Femur (tissue), 1 donor: Measurements from ENCODE around the gene HCRTR1.

Source experiments
- DNase-seq: peaks from one replicate; pipeline ENCODE4 v3.0.0-alpha.2; 2017

Gene HCRTR1

GRCh38 chr1:31668303-31668883, 50.9 kb downstream of the HCRTR1 start:
- DNase-seq, result no peak

- no peak for DNase-seq
These were observed 51.9 kb downstream of the HCRTR1 start for GRCh38 chr1:31669433-31669785.

- DNase-seq, result peak; percentile 88
These were observed 52.5 kb downstream of the HCRTR1 start for GRCh38 chr1:31669786-31670592.

GRCh38 chr1:31670593-31670964, 53.1 kb downstream of the HCRTR1 start:
- DNase-seq, result no peak

GRCh38 chr1:31671147-31671546, 53.7 kb downstream of the HCRTR1 start:
- DNase-seq, result no peak

- DNase-seq, result no peak
These were observed 54.2 kb downstream of the HCRTR1 start for GRCh38 chr1:31671561-31672201.

GRCh38 chr1:31672986-31673385, 55.5 kb downstream of the HCRTR1 start:
- peak; percentile 71 for DNase-seq

GRCh38 chr1:31673433-31673832, 55.9 kb downstream of the HCRTR1 start:
- DNase-seq, result no peak

GRCh38 chr1:31674626-31675025, 57.1 kb downstream of the HCRTR1 start:
- DNase-seq, result no peak

- DNase-seq, result no peak
These were observed 57.7 kb downstream of the HCRTR1 start for GRCh38 chr1:31675161-31675560.

GRCh38 chr1:31675756-31676155, 58.3 kb downstream of the HCRTR1 start:
- DNase-seq, result no peak
